ENCODE results near the gene DMRTA2.

- TF ChIP-seq, protein P1, sequence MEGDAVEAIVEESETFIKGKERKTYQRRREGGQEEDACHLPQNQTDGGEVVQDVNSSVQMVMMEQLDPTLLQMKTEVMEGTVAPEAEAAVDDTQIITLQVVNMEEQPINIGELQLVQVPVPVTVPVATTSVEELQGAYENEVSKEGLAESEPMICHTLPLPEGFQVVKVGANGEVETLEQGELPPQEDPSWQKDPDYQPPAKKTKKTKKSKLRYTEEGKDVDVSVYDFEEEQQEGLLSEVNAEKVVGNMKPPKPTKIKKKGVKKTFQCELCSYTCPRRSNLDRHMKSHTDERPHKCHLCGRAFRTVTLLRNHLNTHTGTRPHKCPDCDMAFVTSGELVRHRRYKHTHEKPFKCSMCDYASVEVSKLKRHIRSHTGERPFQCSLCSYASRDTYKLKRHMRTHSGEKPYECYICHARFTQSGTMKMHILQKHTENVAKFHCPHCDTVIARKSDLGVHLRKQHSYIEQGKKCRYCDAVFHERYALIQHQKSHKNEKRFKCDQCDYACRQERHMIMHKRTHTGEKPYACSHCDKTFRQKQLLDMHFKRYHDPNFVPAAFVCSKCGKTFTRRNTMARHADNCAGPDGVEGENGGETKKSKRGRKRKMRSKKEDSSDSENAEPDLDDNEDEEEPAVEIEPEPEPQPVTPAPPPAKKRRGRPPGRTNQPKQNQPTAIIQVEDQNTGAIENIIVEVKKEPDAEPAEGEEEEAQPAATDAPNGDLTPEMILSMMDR (IDR thresholded peaks at IDR 0.05), result no peak
- TF ChIP-seq POLR2A (IDR thresholded peaks at IDR 0.05), result no peak
Measured at GRCh38 chr1:50426702-50427085, 3.5 kb upstream of the DMRTA2 start.
